ENCODE data around the gene CFAP141.

- TF ChIP-seq CTCF (IDR thresholded peaks at IDR 0.05) (no peak), POLR2AphosphoS5 (IDR thresholded peaks at IDR 0.05) (no peak), POLR2A (IDR thresholded peaks at IDR 0.05) (no peak), EP300 (IDR thresholded peaks at IDR 0.05) (no peak)
Measured at GRCh38 chr1:154166207-154166606, 39.9 kb downstream of the CFAP141 start.

Measured in gastroesophageal sphincter (tissue), 3 donors.